ENCODE data around the gene CLIP3. TPM values are rescaled to one million over a fixed set of nuclear protein-coding genes. Genes with fewer than 3 reads are reported as not detected.

CLIP3 gene
- total and polyA plus RNA-seq, 2 of the 13 experiments (the other 11 are each of a cell fraction or from before 2014, with no cell fraction given): 0.15 to 1.2 TPM

GRCh38 chr19:35995048-35995993, 37.4 kb downstream of the CLIP3 start, which contains the start of gene SDHAF1 (continued):
- no peak for TF ChIP-seq MAFG (CRISPR knock-in tag; IDR thresholded peaks at IDR 0.05)
- no peak for TF ChIP-seq E2F2 (CRISPR knock-in tag; IDR thresholded peaks at IDR 0.05; ENCODE audit: borderline replicate concordance)
- TF ChIP-seq ERF (CRISPR knock-in tag; IDR thresholded peaks at IDR 0.05): peak; percentile 79
- 0 out of 2 replicates have a peak, but pooled peaks have one; percentile 25 for TF ChIP-seq JUNB (CRISPR knock-in tag; IDR thresholded peaks at IDR 0.05; ENCODE audit: borderline replicate concordance)
- TF ChIP-seq NR2C2 (CRISPR knock-in tag; IDR thresholded peaks at IDR 0.05; ENCODE audit: borderline replicate concordance): peak; percentile 98
- TF ChIP-seq IRF9 (CRISPR knock-in tag; IDR thresholded peaks at IDR 0.05; ENCODE audit: borderline replicate concordance): peak; percentile 75; the same call in 1 of the 2 replicates
- no peak for TF ChIP-seq STAT5B (CRISPR knock-in tag; IDR thresholded peaks at IDR 0.05)
- TF ChIP-seq NCOR1 (IDR thresholded peaks at IDR 0.05; ENCODE audit: borderline replicate concordance, low read length): peak; percentile 67; the same call in 1 of the 2 replicates
- TF ChIP-seq FIP1L1 (IDR thresholded peaks at IDR 0.05; ENCODE audit: borderline replicate concordance, insufficient read depth, low read depth, low read length): no peak
- TF ChIP-seq RFXANK (CRISPR knock-in tag; IDR thresholded peaks at IDR 0.05): no peak
- peak; percentile 72 for TF ChIP-seq ZMYM4 (CRISPR knock-in tag; IDR thresholded peaks at IDR 0.05)
- TF ChIP-seq ZNF710 (CRISPR knock-in tag; IDR thresholded peaks at IDR 0.05; ENCODE audit: borderline replicate concordance): no peak; the same call in 1 of the 2 replicates
- TF ChIP-seq IRF2 (CRISPR knock-in tag; IDR thresholded peaks at IDR 0.05): peak; percentile 66
- TF ChIP-seq THAP9 (CRISPR knock-in tag; IDR thresholded peaks at IDR 0.05; ENCODE audit: borderline replicate concordance): peak; percentile 63; the same call in 1 of the 2 replicates
- peak; percentile 91 for TF ChIP-seq DMAP1 (CRISPR knock-in tag; IDR thresholded peaks at IDR 0.05)
- TF ChIP-seq TBX2 (CRISPR knock-in tag; IDR thresholded peaks at IDR 0.05; ENCODE audit: borderline replicate concordance): peak; percentile 81; the same call in 1 of the 2 replicates

Data from HepG2 (cell line).